Measurements from ENCODE around the gene DYSF. TPM values are rescaled to one million over a fixed set of nuclear protein-coding genes. Genes with fewer than 3 reads are reported as not detected.

The DYSF gene
- polyA plus RNA-seq, 1 donor from 2014 or later: 0.04 TPM

DNA sequence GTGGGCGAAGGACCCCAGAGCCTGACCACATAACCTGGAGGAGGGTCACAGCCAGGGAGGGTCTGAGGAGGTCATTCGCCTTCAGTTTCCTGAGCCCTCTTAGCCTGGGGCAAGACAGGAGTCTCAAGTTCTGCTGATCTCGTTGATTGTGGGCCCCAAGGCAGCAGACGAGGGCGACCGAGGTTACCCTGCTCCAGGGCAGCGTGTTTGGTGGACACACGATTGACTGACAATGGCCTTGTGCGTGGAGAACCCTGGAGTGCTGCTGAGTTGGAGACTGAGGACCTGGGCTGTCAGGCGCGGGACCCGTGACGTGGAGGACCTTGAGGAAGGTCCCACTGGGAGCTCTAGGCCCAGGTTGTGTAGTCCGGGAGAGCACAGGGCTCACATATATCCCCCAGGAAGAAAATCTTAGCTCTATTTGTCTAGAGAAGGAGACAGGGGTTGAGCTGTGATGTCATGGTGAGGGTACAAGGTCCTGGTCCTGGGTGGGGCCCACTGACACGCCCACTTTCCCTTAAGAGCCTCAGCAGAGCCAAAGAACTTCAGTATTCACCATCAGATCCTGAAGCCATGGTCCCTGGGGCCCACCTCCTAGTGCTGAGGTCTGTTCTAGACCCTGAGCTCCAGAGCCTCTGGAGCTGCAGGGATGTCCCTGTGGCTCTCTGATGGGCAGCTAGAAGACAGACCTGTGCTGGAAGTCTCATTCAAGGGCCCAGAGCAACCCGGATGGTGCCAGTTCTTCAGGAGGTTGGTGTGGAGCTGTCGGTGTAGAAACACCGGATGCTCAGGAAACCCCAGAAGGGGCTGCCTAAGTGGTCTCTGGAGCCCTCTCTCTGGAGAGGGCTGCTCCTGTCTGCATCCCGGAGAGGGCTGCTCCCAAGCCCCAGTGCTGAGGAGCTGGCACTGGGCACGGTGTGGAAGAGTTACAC is 53.1 kb downstream of the DYSF start:
- no peaks in the 10 kb centered on the region for H4K20me1 ChIP-seq (ENCODE audit: insufficient read depth)
- no peaks in the 10 kb centered on the region for H3K79me2 ChIP-seq (replicated peaks; ENCODE audit: insufficient read depth, low read length)
- no peak overlapping the region for H3K4me3 ChIP-seq (ENCODE audit: low read length)
- H3K36me3 ChIP-seq (ENCODE audit: insufficient read depth, low read length): no peaks in the 10 kb centered on the region
- H2AFZ ChIP-seq (ENCODE audit: low read depth, low read length): no peak overlapping the region
- no peak overlapping the region for H3K27ac ChIP-seq (ENCODE audit: low read length)
- H3K9ac ChIP-seq (ENCODE audit: low read length): no peak overlapping the region
- H3F3A ChIP-seq (ENCODE audit: insufficient read depth, low read length, poor library complexity, severe bottlenecking): no peaks in the 10 kb centered on the region
- H3K4me2 ChIP-seq (ENCODE audit: low read length): no peak overlapping the region
- H3K9me2 ChIP-seq (ENCODE audit: insufficient read depth, low read length): no peaks in the 10 kb centered on the region
- no peaks in the 10 kb centered on the region for H3K9me3 ChIP-seq (ENCODE audit: low read length)
- H3K27me3 ChIP-seq (ENCODE audit: insufficient read depth, low read depth, low read length): no peaks in the 10 kb centered on the region
- TF ChIP-seq SMC3 (conservative IDR thresholded peaks at IDR 0.05; ENCODE audit: poor library complexity) (no peak), EZH2 (IDR thresholded peaks at IDR 0.05; ENCODE audit: borderline replicate concordance, insufficient read depth, low read length, poor library complexity, severe bottlenecking) (no peak), POLR2AphosphoS5 (IDR thresholded peaks at IDR 0.05) (no peak), TAF1 (IDR thresholded peaks at IDR 0.05; ENCODE audit: low read depth) (no peak), MXI1 (conservative IDR thresholded peaks at IDR 0.05; ENCODE audit: poor library complexity, severe bottlenecking) (no peak), RAD21 (conservative IDR thresholded peaks at IDR 0.05) (no peak), EP300 (conservative IDR thresholded peaks at IDR 0.05; ENCODE audit: poor library complexity, severe bottlenecking) (no peak)
- TF ChIP-seq, protein P1, sequence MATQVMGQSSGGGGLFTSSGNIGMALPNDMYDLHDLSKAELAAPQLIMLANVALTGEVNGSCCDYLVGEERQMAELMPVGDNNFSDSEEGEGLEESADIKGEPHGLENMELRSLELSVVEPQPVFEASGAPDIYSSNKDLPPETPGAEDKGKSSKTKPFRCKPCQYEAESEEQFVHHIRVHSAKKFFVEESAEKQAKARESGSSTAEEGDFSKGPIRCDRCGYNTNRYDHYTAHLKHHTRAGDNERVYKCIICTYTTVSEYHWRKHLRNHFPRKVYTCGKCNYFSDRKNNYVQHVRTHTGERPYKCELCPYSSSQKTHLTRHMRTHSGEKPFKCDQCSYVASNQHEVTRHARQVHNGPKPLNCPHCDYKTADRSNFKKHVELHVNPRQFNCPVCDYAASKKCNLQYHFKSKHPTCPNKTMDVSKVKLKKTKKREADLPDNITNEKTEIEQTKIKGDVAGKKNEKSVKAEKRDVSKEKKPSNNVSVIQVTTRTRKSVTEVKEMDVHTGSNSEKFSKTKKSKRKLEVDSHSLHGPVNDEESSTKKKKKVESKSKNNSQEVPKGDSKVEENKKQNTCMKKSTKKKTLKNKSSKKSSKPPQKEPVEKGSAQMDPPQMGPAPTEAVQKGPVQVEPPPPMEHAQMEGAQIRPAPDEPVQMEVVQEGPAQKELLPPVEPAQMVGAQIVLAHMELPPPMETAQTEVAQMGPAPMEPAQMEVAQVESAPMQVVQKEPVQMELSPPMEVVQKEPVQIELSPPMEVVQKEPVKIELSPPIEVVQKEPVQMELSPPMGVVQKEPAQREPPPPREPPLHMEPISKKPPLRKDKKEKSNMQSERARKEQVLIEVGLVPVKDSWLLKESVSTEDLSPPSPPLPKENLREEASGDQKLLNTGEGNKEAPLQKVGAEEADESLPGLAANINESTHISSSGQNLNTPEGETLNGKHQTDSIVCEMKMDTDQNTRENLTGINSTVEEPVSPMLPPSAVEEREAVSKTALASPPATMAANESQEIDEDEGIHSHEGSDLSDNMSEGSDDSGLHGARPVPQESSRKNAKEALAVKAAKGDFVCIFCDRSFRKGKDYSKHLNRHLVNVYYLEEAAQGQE (IDR thresholded peaks at IDR 0.05; ENCODE audit: borderline replicate concordance): no peak
- TF ChIP-seq, protein P2, sequence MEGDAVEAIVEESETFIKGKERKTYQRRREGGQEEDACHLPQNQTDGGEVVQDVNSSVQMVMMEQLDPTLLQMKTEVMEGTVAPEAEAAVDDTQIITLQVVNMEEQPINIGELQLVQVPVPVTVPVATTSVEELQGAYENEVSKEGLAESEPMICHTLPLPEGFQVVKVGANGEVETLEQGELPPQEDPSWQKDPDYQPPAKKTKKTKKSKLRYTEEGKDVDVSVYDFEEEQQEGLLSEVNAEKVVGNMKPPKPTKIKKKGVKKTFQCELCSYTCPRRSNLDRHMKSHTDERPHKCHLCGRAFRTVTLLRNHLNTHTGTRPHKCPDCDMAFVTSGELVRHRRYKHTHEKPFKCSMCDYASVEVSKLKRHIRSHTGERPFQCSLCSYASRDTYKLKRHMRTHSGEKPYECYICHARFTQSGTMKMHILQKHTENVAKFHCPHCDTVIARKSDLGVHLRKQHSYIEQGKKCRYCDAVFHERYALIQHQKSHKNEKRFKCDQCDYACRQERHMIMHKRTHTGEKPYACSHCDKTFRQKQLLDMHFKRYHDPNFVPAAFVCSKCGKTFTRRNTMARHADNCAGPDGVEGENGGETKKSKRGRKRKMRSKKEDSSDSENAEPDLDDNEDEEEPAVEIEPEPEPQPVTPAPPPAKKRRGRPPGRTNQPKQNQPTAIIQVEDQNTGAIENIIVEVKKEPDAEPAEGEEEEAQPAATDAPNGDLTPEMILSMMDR (IDR thresholded peaks at IDR 0.05; ENCODE audit: poor library complexity, severe bottlenecking): no peak

DNA sequence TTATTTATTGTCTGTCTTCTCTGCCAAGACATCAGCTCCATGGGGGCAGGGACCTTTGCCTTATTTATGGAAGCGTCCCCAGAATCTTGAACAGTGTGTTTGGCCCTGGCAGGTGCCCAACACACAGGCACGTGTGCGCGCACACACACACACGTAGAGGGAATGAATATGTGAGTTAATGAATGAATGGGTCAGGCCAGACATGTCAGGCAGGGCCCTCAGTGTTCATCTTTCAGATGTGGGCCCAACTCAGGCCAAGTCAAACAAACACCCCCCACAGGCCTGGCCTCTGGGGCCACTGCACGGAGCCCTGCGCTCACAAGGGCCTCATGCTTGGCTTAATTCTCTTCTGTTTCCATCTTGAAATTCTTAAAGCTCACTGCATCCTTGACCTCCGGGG is 54.1 kb downstream of the DYSF start:
- no peak overlapping the region for H3K4me2 ChIP-seq (ENCODE audit: low read length)
- H3K9me2 ChIP-seq (ENCODE audit: insufficient read depth, low read length): no peaks in the 10 kb centered on the region
- H3K9ac ChIP-seq (ENCODE audit: low read length): no peak overlapping the region
- H3K36me3 ChIP-seq (ENCODE audit: insufficient read depth, low read length): no peaks in the 10 kb centered on the region
- no peaks in the 10 kb centered on the region for H3K79me2 ChIP-seq (replicated peaks; ENCODE audit: insufficient read depth, low read length)
- H3K27ac ChIP-seq (ENCODE audit: low read length): no peak overlapping the region
- no peaks in the 10 kb centered on the region for H3K9me3 ChIP-seq (ENCODE audit: low read length)
- no peaks in the 10 kb centered on the region for H4K20me1 ChIP-seq (ENCODE audit: insufficient read depth)
- no peaks in the 10 kb centered on the region for H3K27me3 ChIP-seq (ENCODE audit: insufficient read depth, low read depth, low read length)
- no peak overlapping the region for H3K4me3 ChIP-seq (ENCODE audit: low read length)
- H3F3A ChIP-seq (ENCODE audit: insufficient read depth, low read length, poor library complexity, severe bottlenecking): no peaks in the 10 kb centered on the region
- TF ChIP-seq SMC3 (conservative IDR thresholded peaks at IDR 0.05; ENCODE audit: poor library complexity) (no peak), EZH2 (IDR thresholded peaks at IDR 0.05; ENCODE audit: borderline replicate concordance, insufficient read depth, low read length, poor library complexity, severe bottlenecking) (no peak), POLR2AphosphoS5 (IDR thresholded peaks at IDR 0.05) (no peak), RAD21 (conservative IDR thresholded peaks at IDR 0.05) (no peak), TAF1 (IDR thresholded peaks at IDR 0.05; ENCODE audit: low read depth) (no peak), MXI1 (conservative IDR thresholded peaks at IDR 0.05; ENCODE audit: poor library complexity, severe bottlenecking) (no peak), EP300 (conservative IDR thresholded peaks at IDR 0.05; ENCODE audit: poor library complexity, severe bottlenecking) (no peak)
- TF ChIP-seq, protein P1 (IDR thresholded peaks at IDR 0.05; ENCODE audit: borderline replicate concordance): no peak
- TF ChIP-seq, protein P2 (IDR thresholded peaks at IDR 0.05; ENCODE audit: poor library complexity, severe bottlenecking): no peak
- no peak overlapping the region for H2AFZ ChIP-seq (ENCODE audit: low read depth, low read length)

Measured in neural cell (in vitro differentiated cells).